Activated CD4-positive, alpha-beta T cell treated with anti-CD3 and anti-CD28 coated beads for 48 hours (primary cell): Measurements from ENCODE around the gene CCDC66.
"Not testable (repeated sequence)": the region's sequence is repeated elsewhere in the genome, so short reads cannot be mapped to it uniquely, and the experiment has no call there.

Source experiments
- DNase-seq: peaks from one replicate; pipeline ENCODE4 v3.0.0-alpha.2; 2020

The CCDC66 gene

GRCh38 chr3:56556908-56557830 lies at the start of gene CCDC66:
TSS of gene CCDC66 (plus strand) at chr3:56557175. CDS start at chr3:56557243, 68 bp downstream.
- peak; percentile 96 for DNase-seq

GRCh38 chr3:56519641-56520040 lies 37.3 kb upstream of the CCDC66 start:
- DNase-seq = no peak

GRCh38 chr3:56522374-56522773 lies 34.6 kb upstream of the CCDC66 start:
- no peak for DNase-seq

GRCh38 chr3:56525291-56525690 lies 31.7 kb upstream of the CCDC66 start:
- no peak for DNase-seq

- no peak for DNase-seq
Measured at GRCh38 chr3:56536735-56537134, 20.2 kb upstream of the CCDC66 start.

GRCh38 chr3:56547486-56547885 lies 9.5 kb upstream of the CCDC66 start:
- no peak for DNase-seq

GRCh38 chr3:56557831-56558170 lies 826 bp downstream of the CCDC66 start:
- no peak for DNase-seq

GRCh38 chr3:56573501-56573900 lies 16.5 kb downstream of the CCDC66 start:
- DNase-seq = no peak

- not testable (repeated sequence) for DNase-seq
Measured at GRCh38 chr3:56581941-56582340, 25.0 kb downstream of the CCDC66 start.

- DNase-seq = not testable (repeated sequence)
Measured at GRCh38 chr3:56584275-56584674, 27.3 kb downstream of the CCDC66 start.

GRCh38 chr3:56590814-56591213 lies 33.8 kb downstream of the CCDC66 start:
- no peak for DNase-seq

GRCh38 chr3:56591262-56591661 lies 34.3 kb downstream of the CCDC66 start:
- no peak for DNase-seq

GRCh38 chr3:56593455-56594158 lies 36.6 kb downstream of the CCDC66 start:
- peak; percentile 44 for DNase-seq

- DNase-seq = no peak
Measured at GRCh38 chr3:56595975-56596840, 39.2 kb downstream of the CCDC66 start.

- not testable (repeated sequence) for DNase-seq
Measured at GRCh38 chr3:56608479-56608878, 51.5 kb downstream of the CCDC66 start.

GRCh38 chr3:56610669-56611335 lies 53.8 kb downstream of the CCDC66 start:
- no peak for DNase-seq

- DNase-seq = no peak
Measured at GRCh38 chr3:56611364-56611763, 54.4 kb downstream of the CCDC66 start.

- DNase-seq = no peak
Measured at GRCh38 chr3:56612146-56612545, 55.2 kb downstream of the CCDC66 start.

- DNase-seq = no peak
Measured at GRCh38 chr3:56613016-56613415, 56.0 kb downstream of the CCDC66 start.

- no peak for DNase-seq
Measured at GRCh38 chr3:56616478-56617006, 59.6 kb downstream of the CCDC66 start.

GRCh38 chr3:56620371-56620770 lies 63.4 kb downstream of the CCDC66 start:
- DNase-seq = no peak

- DNase-seq = no peak
Measured at GRCh38 chr3:56621681-56622080, 64.7 kb downstream of the CCDC66 start.
